ENCODE measurements around the gene SLC8A1.

The SLC8A1 gene

GRCh38 chr2:40451918-40452605 is at the start of gene SLC8A1:
Gene SLC8A1, minus strand, starts transcription at chr2:40452090.
- peaks cover 49 to 58% of the 10 kb centered on the region in 2 experiments for H3K4me1 ChIP-seq (ENCODE audit: control insufficient read depth in 1 of 2, insufficient read depth in 1 of 2, low read depth in 1 of 2, low read length in 1 of 2)
- peak within 1 kb of the TSS; percentile 83 to 91 for H3K4me3 ChIP-seq (ENCODE audit: low read depth in 1 of 2, low read length in 1 of 2)
- peak within 1 kb of the TSS; percentile 67 for H3K27ac ChIP-seq

DNA sequence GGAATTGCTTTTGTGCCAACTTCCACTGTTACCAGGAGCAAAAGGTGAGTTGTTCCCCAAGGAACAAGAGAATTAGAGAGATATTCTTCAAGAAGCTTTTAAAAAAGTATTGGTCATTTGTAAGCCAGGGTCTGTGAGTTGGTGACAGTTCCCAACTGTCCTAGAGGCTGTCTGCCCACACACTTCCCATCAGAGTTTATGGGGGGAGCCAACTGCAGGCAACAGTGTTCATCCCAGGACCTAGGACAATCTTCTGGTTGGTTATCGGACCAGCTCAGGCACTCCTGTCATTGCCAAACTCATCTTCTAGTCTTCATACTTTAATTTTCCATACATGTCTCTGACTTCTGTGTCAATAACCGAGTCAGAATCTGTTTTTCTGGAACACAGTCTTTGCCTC is 47.5 kb upstream of the SLC8A1 start:
- TF ChIP-seq, protein P1, sequence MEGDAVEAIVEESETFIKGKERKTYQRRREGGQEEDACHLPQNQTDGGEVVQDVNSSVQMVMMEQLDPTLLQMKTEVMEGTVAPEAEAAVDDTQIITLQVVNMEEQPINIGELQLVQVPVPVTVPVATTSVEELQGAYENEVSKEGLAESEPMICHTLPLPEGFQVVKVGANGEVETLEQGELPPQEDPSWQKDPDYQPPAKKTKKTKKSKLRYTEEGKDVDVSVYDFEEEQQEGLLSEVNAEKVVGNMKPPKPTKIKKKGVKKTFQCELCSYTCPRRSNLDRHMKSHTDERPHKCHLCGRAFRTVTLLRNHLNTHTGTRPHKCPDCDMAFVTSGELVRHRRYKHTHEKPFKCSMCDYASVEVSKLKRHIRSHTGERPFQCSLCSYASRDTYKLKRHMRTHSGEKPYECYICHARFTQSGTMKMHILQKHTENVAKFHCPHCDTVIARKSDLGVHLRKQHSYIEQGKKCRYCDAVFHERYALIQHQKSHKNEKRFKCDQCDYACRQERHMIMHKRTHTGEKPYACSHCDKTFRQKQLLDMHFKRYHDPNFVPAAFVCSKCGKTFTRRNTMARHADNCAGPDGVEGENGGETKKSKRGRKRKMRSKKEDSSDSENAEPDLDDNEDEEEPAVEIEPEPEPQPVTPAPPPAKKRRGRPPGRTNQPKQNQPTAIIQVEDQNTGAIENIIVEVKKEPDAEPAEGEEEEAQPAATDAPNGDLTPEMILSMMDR (IDR thresholded peaks at IDR 0.05): no peak
- Histone ChIP-seq H3K9me3 (no peaks in the 10 kb centered on the region), H3K36me3 (no peaks in the 10 kb centered on the region), H3K4me3 (ENCODE audit: low read depth in 1 of 2, low read length in 1 of 2) (no peak overlapping the region), H3K27me3 (no peaks in the 10 kb centered on the region), H3K27ac (no peak overlapping the region), H3K4me1 (ENCODE audit: control insufficient read depth in 1 of 2, insufficient read depth in 1 of 2, low read depth in 1 of 2, low read length in 1 of 2) (no peaks in the 10 kb centered on the region)

More at GRCh38 chr2:40451918-40452605, at the start of gene SLC8A1:
- Histone ChIP-seq H3K9me3 (no peaks in the 10 kb centered on the region), H3K27me3 (peaks cover 6% of the 10 kb centered on the region), H3K36me3 (no peaks in the 10 kb centered on the region)
- TF ChIP-seq, protein P1 (IDR thresholded peaks at IDR 0.05): no peak

DNA sequence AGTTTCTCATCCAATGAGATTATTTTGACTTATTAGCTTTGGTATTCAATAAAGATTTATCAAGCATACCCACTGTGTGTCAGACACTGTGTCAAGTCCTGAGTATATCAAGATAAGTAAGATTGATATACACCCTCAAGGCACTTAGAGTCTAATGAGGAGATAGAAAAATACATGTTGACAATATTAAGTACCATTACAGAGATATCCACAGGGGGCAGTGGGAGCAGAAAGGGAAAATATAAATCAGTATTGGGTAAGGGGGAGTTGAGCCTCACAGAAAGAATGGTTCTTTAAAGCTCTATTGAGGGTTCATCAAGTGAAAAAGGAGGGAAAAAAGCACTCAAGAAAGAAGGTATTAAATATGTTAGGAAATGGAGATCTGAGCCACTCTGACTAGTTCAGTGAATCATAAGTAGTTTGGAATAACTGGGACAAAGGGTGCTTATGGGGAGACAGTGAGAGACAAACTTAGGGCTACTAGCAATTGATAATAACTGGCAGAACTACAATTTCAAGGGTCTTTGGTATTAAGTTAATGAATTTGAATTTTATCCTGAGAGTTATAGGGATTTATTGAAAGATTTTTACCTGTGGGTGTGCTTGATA is 45.5 kb upstream of the SLC8A1 start:
- no peak overlapping the region for H3K4me3 ChIP-seq (ENCODE audit: low read depth in 1 of 2, low read length in 1 of 2)
- H3K27me3 ChIP-seq: no peaks in the 10 kb centered on the region
- TF ChIP-seq, protein P1 (IDR thresholded peaks at IDR 0.05): no peak
- no peak overlapping the region for H3K27ac ChIP-seq
- no peaks in the 10 kb centered on the region for H3K9me3 ChIP-seq
- no peaks in the 10 kb centered on the region for H3K4me1 ChIP-seq (ENCODE audit: control insufficient read depth in 1 of 2, insufficient read depth in 1 of 2, low read depth in 1 of 2, low read length in 1 of 2)
- no peaks in the 10 kb centered on the region for H3K36me3 ChIP-seq

DNA sequence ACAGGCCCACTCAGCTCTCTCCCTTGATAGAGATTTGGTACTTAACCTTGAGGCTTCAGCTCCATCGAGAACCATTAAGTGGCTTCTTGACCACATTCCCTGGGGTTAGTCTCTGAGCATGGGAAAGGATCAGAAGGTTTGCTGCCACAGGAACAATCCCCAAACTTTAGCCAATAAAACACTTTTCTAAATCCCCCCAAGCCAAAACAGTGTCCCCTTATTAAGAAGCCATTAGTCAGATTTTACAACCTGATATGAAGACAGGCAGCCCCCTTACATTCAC is 37.7 kb upstream of the SLC8A1 start:
- peaks cover 50 to 51% of the 10 kb centered on the region in 2 experiments for H3K4me1 ChIP-seq (ENCODE audit: control insufficient read depth in 1 of 2, insufficient read depth in 1 of 2, low read depth in 1 of 2, low read length in 1 of 2)
- H3K36me3 ChIP-seq: no peaks in the 10 kb centered on the region
- TF ChIP-seq, protein P1 (IDR thresholded peaks at IDR 0.05): no peak
- peak overlapping the region; percentile 62 for H3K27ac ChIP-seq
- peak overlapping the region; percentile 39 to 40 for H3K4me3 ChIP-seq (ENCODE audit: low read depth in 1 of 2, low read length in 1 of 2)
- no peaks in the 10 kb centered on the region for H3K27me3 ChIP-seq
- no peaks in the 10 kb centered on the region for H3K9me3 ChIP-seq

DNA sequence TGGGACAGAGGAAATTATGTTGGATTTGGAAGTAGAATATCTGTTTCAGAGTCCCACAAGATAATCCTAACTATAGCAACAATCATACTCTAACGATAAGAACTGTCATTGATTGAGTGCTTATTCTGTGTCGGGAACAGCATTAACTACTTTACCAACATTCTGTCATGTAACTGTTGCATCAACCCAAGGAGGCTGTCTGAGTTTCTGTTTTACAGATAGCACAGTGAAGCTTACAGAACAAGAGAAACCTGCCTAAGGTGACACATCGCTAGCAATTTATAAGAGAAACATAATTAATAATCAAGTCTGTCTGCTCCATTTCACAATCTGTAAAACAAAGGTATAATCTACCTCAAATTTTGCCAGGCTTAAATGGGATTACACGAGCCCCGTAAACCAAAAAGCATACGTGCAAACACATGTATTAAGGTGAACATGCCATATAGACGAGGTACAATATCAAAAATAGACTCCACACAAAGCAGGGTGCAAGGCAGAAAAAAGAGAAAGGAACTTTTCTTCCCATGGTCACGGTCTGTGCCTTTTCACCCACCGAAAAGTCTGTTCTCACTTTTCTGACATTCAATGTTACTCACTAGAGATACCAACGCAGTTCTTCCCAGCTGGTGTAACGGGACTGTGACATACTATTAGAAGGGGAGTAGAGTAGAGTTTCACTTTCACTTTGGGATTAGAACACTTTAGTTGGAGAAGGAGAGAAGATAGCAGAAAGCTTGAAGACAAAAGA is 37.2 kb upstream of the SLC8A1 start:
- TF ChIP-seq, protein P1 (IDR thresholded peaks at IDR 0.05): no peak
- Histone ChIP-seq H3K36me3 (no peaks in the 10 kb centered on the region), H3K9me3 (no peaks in the 10 kb centered on the region), H3K4me1 (ENCODE audit: control insufficient read depth in 1 of 2, insufficient read depth in 1 of 2, low read depth in 1 of 2, low read length in 1 of 2) (peaks cover 55 to 56% of the 10 kb centered on the region in 2 experiments), H3K27me3 (no peaks in the 10 kb centered on the region), H3K4me3 (ENCODE audit: low read depth in 1 of 2, low read length in 1 of 2) (peak overlapping the region; percentile 39 to 40), H3K27ac (peak overlapping the region; percentile 62)
